Stimulated activated CD4-positive, alpha-beta T cell treated with anti-CD3 and anti-CD28 coated beads, Interleukin-4, amount 100 ng/mL, for 4 hours (primary cell): Measurements from ENCODE around the gene COQ3.
A peak's percentile ranks its signal among the peaks of the same experiment; 100 is the strongest.

Experiments
- DNase-seq, 2 experiments: peaks; one replicate each; pipeline ENCODE4 v3.0.0-alpha.2; 2020

Gene COQ3

DNA sequence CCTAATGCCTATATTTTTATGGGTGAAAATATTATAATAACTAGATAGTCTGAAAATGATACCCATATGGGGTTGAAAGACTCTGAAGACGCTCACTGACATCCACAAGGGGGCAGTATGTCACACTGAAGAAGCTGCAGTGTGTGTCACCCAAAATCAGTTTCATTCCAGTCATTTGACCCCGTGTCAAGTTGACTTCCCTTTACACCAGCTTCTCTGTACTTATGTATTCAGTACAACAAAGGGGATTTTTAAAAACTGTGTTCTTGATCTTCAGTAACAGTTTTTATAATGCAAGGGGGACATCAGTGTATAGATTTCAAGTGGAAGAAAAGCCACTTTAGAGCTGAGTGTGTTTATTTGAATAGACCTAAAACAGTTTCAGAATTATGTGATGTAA lies 63.8 kb downstream of the COQ3 start:
- peak; percentile 16 to 33 for DNase-seq

DNA sequence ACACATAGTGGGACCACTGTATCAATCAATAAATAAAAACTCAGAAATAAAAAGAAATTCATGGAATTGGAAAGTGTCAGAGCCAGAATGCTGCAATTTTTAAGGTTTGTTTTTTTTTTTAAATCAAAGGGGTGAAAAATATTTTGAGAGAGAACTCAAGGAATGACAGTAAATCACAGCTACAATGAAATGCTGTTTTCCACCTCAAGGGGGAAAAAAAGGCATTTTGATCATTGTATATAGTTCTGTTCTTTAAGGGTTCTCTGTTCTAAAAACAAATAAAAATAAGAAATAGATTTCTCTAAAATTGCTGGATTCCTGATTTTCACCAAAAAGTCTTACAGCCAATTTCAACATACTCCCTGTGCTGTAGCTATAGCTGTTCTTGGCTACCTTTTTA lies 69.0 kb downstream of the COQ3 start:
- DNase-seq = no peak
